Endothelial cell (in vitro differentiated cells): Measurements from ENCODE around the gene ADH5. TPM values are rescaled to one million over a fixed set of nuclear protein-coding genes. Genes with fewer than 3 reads are reported as not detected.
A peak's percentile ranks its signal among the peaks of the same experiment; 100 is the strongest.
"Not testable (repeated sequence)": the region's sequence is repeated elsewhere in the genome, so short reads cannot be mapped to it uniquely, and the experiment has no call there.

Experiments used
- DNase-seq: peaks from one replicate; pipeline ENCODE4 v3.0.0; 2021; ENCODE audit warnings: low spot score
- H3K27ac Mint-ChIP-seq: one replicate; pipeline ENCODE4 v1.8.0; 2021; ENCODE audit warnings: mixed read lengths, inconsistent platforms; ENCODE audit not compliant: unreplicated experiment
- H3K27me3 Mint-ChIP-seq: one replicate; pipeline ENCODE4 v1.8.0; 2021; ENCODE audit warnings: mild to moderate bottlenecking, moderate library complexity, mixed read lengths, inconsistent platforms; ENCODE audit not compliant: unreplicated experiment
- H3K36me3 Mint-ChIP-seq: one replicate; pipeline ENCODE4 v1.8.0; 2021; ENCODE audit warnings: mild to moderate bottlenecking, low read depth, mixed read lengths, inconsistent platforms; ENCODE audit not compliant: unreplicated experiment
- H3K4me1 Mint-ChIP-seq: one replicate; pipeline ENCODE4 v1.8.0; 2021; ENCODE audit warnings: mild to moderate bottlenecking, mixed read lengths, inconsistent platforms; ENCODE audit not compliant: unreplicated experiment
- H3K4me3 Mint-ChIP-seq: one replicate; pipeline ENCODE4 v1.8.0; 2021; ENCODE audit warnings: mild to moderate bottlenecking, mixed read lengths, inconsistent platforms; ENCODE audit not compliant: unreplicated experiment
- H3K9me3 Mint-ChIP-seq: one replicate; pipeline ENCODE4 v1.8.0; 2021; ENCODE audit warnings: mixed read lengths, inconsistent platforms; ENCODE audit not compliant: unreplicated experiment
- total RNA-seq: library from RNA; stranded (reverse); fragmentation: NEBNext Ultra II Directional; extraction: Animal tissue kit (Norgen Biotek cat#: 25700); gene quantifications from one replicate; pipeline ENCODE4 v1.2.1, GENCODE V29; 2021; ENCODE audit not compliant: unreplicated experiment
- TF ChIP-seq, protein P1 (sequence below): fragments of 200-600 bp; sonication (generic); IDR thresholded peaks from one replicate; pipeline ENCODE4 v1.5.0; 2021; ENCODE audit warnings: antibody characterized with exemption; ENCODE audit not compliant: unreplicated experiment

ADH5 gene
- total RNA-seq, 1 donor from 2014 or later: 126 TPM

DNA sequence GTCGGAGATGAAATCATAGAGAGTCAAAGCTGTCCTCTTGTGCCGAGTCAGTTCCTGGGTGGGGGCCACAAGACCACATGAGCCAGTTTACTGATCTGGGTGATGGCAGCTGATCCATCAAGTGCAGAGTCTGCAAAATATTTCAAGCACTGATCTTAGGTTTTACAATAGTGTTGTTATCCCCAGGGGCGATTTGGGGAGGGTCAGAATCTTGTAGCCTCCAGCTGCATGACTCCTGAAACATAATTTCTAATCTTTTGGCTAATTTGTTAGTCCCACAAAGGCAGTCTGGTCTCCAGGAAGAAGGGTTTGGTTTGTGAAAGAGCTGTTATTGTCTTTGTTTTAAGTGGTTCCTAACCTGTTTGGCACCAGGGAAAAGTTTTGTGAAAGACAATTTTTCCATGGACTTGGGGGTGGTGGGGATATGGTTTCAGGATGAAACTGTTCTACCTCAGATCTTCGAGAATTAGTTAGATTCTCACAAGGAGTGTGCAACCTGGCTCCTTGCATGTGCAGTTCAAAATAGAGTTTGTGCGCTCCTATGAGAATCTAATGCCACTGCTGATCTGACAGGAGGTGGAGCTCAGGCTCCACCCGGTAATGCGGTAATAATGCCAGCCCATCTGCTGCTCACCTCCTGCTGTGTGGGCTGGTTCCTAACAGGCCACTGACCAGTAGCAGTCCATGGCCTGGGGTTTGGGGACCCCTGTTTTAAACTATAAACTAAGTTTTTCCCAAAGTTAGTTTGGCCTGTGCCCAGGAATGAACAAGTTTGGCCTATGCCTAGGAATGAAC, 63.9 kb downstream of the ADH5 start:
- Mint-ChIP-seq H3K4me3 (no peak overlapping the region), H3K36me3 (peaks cover 30% of the 10 kb centered on the region), H3K9me3 (peaks cover 12% of the 10 kb centered on the region), H3K27me3 (peaks cover 2% of the 10 kb centered on the region), H3K4me1 (peaks cover 6% of the 10 kb centered on the region), H3K27ac (peak overlapping the region; percentile 41)
- TF ChIP-seq, protein P1, sequence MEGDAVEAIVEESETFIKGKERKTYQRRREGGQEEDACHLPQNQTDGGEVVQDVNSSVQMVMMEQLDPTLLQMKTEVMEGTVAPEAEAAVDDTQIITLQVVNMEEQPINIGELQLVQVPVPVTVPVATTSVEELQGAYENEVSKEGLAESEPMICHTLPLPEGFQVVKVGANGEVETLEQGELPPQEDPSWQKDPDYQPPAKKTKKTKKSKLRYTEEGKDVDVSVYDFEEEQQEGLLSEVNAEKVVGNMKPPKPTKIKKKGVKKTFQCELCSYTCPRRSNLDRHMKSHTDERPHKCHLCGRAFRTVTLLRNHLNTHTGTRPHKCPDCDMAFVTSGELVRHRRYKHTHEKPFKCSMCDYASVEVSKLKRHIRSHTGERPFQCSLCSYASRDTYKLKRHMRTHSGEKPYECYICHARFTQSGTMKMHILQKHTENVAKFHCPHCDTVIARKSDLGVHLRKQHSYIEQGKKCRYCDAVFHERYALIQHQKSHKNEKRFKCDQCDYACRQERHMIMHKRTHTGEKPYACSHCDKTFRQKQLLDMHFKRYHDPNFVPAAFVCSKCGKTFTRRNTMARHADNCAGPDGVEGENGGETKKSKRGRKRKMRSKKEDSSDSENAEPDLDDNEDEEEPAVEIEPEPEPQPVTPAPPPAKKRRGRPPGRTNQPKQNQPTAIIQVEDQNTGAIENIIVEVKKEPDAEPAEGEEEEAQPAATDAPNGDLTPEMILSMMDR: no peak
- no peak for DNase-seq

DNA sequence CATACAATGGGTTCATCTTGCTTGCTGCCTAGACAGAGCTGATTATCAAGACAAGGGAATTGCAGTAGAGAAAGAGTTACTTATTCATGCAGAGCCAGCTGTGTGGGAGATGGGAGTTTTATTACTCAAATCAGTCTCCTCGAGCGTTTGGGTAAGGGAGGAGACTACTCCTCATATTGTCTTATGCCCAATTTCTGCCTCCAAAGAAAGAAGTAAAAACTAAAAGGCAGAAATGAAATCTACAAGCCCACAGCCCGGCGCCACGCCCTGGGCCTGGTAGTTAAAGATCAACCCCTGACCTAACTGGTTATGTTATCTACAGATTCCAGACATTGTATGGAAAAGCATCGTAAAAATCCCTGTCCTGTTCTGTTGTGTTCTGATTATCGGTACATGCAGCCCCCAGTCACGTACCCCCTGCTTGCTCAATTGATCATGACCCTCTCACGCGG, 64.8 kb downstream of the ADH5 start:
- not testable (repeated sequence) for H3K27ac Mint-ChIP-seq, H3K27me3 Mint-ChIP-seq, H3K4me1 Mint-ChIP-seq, H3K4me3 Mint-ChIP-seq, DNase-seq
- Mint-ChIP-seq H3K36me3 (peaks cover 37% of the 10 kb centered on the region), H3K9me3 (peaks cover 12% of the 10 kb centered on the region)

DNA sequence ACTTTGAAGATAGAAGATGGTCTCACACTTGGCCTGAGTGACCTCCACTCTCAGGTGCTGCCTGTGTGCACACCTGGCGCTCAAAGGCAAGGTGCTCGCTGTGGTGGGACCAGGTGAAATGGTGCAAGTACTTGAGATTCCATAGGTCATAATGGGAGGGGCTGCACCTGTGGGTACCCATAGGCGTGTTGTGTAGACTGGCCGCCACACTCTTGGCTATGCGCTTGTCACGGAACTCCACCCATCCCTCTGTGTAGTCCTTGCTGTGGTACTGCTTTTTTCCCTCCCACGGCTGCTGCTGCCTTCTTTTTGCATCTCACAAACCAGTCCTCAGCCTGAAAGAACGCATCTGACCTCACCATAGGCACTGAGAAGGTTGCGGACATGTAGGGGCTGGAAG, 66.0 kb downstream of the ADH5 start:
- TF ChIP-seq, protein P1: no peak
- H3K27ac Mint-ChIP-seq: no peak overlapping the region
- H3K4me3 Mint-ChIP-seq: no peak overlapping the region
- DNase-seq: no peak
- H3K36me3 Mint-ChIP-seq: peaks cover 38% of the 10 kb centered on the region
- H3K9me3 Mint-ChIP-seq: peaks cover 12% of the 10 kb centered on the region
- peaks cover 6% of the 10 kb centered on the region for H3K4me1 Mint-ChIP-seq
- peaks cover 2% of the 10 kb centered on the region for H3K27me3 Mint-ChIP-seq

DNA sequence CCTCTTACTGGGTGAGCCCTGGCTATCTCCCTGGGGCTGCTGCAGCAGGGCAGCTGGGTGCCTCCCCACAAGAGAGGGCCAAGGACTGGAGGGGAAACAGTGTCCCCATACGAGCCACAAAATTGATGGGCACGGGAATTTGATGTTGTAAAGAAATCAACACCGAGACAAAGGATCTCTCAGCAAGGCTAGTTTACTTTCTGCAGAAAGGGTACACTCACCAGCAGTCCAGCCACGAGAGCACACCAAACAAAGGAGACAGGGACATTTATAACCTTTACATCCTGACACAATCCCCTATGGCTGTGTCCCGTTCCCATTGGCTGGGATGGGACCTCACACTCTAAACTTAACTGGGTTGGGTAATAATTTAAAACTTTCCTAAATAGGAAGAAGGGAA, 67.2 kb downstream of the ADH5 start:
- H3K27ac Mint-ChIP-seq: no peak overlapping the region
- TF ChIP-seq, protein P1: no peak
- no peak for DNase-seq
- H3K9me3 Mint-ChIP-seq: peaks cover 12% of the 10 kb centered on the region
- no peak overlapping the region for H3K4me3 Mint-ChIP-seq
- peaks cover 38% of the 10 kb centered on the region for H3K36me3 Mint-ChIP-seq
- H3K27me3 Mint-ChIP-seq: peaks cover 2% of the 10 kb centered on the region
- H3K4me1 Mint-ChIP-seq: peaks cover 6% of the 10 kb centered on the region

Other genes starting within 250 kb of the ADH5 start
- gene EIF4E, start 159.7 kb downstream of the ADH5 start, total RNA-seq: 78.9 TPM
- gene METAP1, start 93.1 kb downstream of the ADH5 start, total RNA-seq: 31.4 TPM
- gene ADH4, start 55.5 kb upstream of the ADH5 start, total RNA-seq: not detected
- not detected for gene ADH6, start 130.5 kb upstream of the ADH5 start, total RNA-seq
- gene ADH1A, start 202.2 kb upstream of the ADH5 start, total RNA-seq: not detected
- gene ADH1B, start 232.6 kb upstream of the ADH5 start, total RNA-seq: not detected